NCI-H345 (cell line): ENCODE results near the gene VDR.

ENCODE experiments used
- DNase-seq: peaks from one replicate; lab custom pipeline; 2025; lab: John Stamatoyannopoulos, UW

Gene VDR

GRCh38 chr12:47892819-47893218, 12.0 kb downstream of the VDR start:
- DNase-seq: no peak

GRCh38 chr12:47891356-47891755, 13.4 kb downstream of the VDR start:
- DNase-seq: no peak

- no peak for DNase-seq
These were observed 15.8 kb downstream of the VDR start for GRCh38 chr12:47889040-47889439.

- no peak for DNase-seq
These were observed 16.5 kb downstream of the VDR start for GRCh38 chr12:47888153-47888819.

GRCh38 chr12:47887529-47887928, 17.3 kb downstream of the VDR start:
- DNase-seq: no peak

- DNase-seq: no peak
These were observed 18.1 kb downstream of the VDR start for GRCh38 chr12:47886510-47887240.

- no peak for DNase-seq
These were observed 19.2 kb downstream of the VDR start for GRCh38 chr12:47885566-47885965.

GRCh38 chr12:47885012-47885501, 19.7 kb downstream of the VDR start:
- no peak for DNase-seq

GRCh38 chr12:47884501-47884900, 20.3 kb downstream of the VDR start:
- DNase-seq: no peak

GRCh38 chr12:47883663-47884195, 21.1 kb downstream of the VDR start:
- no peak for DNase-seq

GRCh38 chr12:47882781-47883546, 21.8 kb downstream of the VDR start:
- DNase-seq: no peak

- DNase-seq: no peak
These were observed 22.9 kb downstream of the VDR start for GRCh38 chr12:47881826-47882427.

GRCh38 chr12:47881051-47881450, 23.7 kb downstream of the VDR start:
- no peak for DNase-seq

GRCh38 chr12:47878918-47879481, 25.8 kb downstream of the VDR start:
- DNase-seq: no peak

- no peak for DNase-seq
These were observed 26.4 kb downstream of the VDR start for GRCh38 chr12:47878293-47878917.

GRCh38 chr12:47877081-47877480, 27.7 kb downstream of the VDR start:
- DNase-seq: no peak

GRCh38 chr12:47876440-47876960, 28.3 kb downstream of the VDR start:
- no peak for DNase-seq

GRCh38 chr12:47875746-47876439, 28.9 kb downstream of the VDR start:
- DNase-seq: no peak

GRCh38 chr12:47874316-47874715, 30.5 kb downstream of the VDR start:
- DNase-seq: no peak

GRCh38 chr12:47870175-47870781, 34.5 kb downstream of the VDR start:
- DNase-seq: no peak
